ENCODE data around the gene FAM131A. TPM values are rescaled to one million over a fixed set of nuclear protein-coding genes. Genes with fewer than 3 reads are reported as not detected.

The FAM131A gene
- total RNA-seq, 4 donors from 2014 or later: 53.9 to 71.4 (median 65.3) TPM

DNA sequence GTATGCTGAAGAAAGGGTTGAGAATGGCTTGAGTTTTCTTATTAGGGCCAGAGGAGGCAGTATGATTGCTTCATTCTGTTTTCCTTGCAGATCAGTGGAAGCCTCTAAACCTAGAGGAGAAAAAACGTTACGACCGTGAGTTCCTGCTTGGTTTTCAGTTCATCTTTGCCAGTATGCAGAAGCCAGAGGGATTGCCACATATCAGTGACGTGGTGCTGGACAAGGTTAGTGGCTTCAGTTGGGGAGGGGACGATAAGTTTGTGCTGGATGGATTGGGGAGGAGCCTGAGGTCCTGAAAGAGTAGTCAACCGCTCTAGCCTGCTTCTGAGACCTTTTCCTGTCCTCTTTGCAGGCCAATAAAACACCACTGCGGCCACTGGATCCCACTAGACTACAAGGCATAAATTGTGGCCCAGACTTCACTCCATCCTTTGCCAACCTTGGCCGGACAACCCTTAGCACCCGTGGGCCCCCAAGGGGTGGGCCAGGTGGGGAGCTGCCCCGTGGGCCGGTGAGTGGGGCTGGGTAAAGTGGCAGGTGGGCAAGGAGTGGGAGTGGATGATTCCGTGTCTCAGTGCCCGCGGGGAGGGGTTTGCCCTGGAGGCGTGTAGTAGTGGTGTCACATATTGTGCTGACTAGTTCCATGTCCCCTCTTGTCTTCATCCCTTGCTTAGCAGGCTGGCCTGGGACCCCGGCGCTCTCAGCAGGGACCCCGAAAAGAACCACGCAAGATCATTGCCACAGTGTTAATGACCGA, 14.5 kb upstream of the FAM131A start:
- H3K4me3 ChIP-seq: no peak overlapping the region
- H3K27ac ChIP-seq: peak overlapping the region in 3 of 4 donors; percentile 93 to 99 (median 94)
- no peaks in the 10 kb centered on the region for H3K9me3 ChIP-seq
- H3K36me3 ChIP-seq: peaks cover 19 to 86% of the 10 kb centered on the region in 2 donors
- TF ChIP-seq POLR2A (IDR thresholded peaks at IDR 0.05) (no peak), EP300 (IDR thresholded peaks at IDR 0.05) (no peak), POLR2AphosphoS5 (IDR thresholded peaks at IDR 0.05) (no peak)
- TF ChIP-seq, protein P1, sequence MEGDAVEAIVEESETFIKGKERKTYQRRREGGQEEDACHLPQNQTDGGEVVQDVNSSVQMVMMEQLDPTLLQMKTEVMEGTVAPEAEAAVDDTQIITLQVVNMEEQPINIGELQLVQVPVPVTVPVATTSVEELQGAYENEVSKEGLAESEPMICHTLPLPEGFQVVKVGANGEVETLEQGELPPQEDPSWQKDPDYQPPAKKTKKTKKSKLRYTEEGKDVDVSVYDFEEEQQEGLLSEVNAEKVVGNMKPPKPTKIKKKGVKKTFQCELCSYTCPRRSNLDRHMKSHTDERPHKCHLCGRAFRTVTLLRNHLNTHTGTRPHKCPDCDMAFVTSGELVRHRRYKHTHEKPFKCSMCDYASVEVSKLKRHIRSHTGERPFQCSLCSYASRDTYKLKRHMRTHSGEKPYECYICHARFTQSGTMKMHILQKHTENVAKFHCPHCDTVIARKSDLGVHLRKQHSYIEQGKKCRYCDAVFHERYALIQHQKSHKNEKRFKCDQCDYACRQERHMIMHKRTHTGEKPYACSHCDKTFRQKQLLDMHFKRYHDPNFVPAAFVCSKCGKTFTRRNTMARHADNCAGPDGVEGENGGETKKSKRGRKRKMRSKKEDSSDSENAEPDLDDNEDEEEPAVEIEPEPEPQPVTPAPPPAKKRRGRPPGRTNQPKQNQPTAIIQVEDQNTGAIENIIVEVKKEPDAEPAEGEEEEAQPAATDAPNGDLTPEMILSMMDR (IDR thresholded peaks at IDR 0.05): no peak
- H3K4me1 ChIP-seq: peaks cover 3 to 64% (median 33%) of the 10 kb centered on the region in 3 donors
- peak; percentile 40 for ATAC-seq
- H3K27me3 ChIP-seq: no peaks in the 10 kb centered on the region
- WGBS, 2 donors (ENCODE audit: low coverage in 1 of 2): 61 to 80% methylated on average over 4 to 6 of the region's 20 CpGs

DNA sequence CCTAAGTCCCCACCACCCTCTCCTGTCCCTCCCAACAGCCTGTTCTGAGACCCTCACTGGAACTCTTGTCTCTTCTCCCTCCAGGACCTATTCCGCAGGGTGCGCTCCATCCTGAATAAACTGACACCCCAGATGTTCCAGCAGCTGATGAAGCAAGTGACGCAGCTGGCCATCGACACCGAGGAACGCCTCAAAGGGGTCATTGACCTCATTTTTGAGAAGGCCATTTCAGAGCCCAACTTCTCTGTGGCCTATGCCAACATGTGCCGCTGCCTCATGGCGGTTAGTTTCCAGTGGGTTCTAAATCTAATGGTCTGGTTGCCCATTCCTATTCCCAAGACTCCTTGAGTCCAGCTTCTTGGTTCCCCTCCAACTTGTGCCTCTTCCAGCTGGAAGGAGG, 13.7 kb upstream of the FAM131A start:
- WGBS, 2 donors (ENCODE audit: low coverage in 1 of 2): 75 to 88% methylated on average over 4 to 6 of the region's 8 CpGs
- TF ChIP-seq, protein P1 (IDR thresholded peaks at IDR 0.05): no peak
- TF ChIP-seq EP300 (IDR thresholded peaks at IDR 0.05) (no peak), POLR2AphosphoS5 (IDR thresholded peaks at IDR 0.05) (no peak), POLR2A (IDR thresholded peaks at IDR 0.05) (no peak)
- H3K36me3 ChIP-seq: peaks cover 19 to 86% of the 10 kb centered on the region in 2 donors
- H3K4me3 ChIP-seq: no peak overlapping the region
- H3K4me1 ChIP-seq: peaks cover 3 to 56% (median 28%) of the 10 kb centered on the region in 3 donors
- H3K27ac ChIP-seq: peak overlapping the region in 3 of 4 donors; percentile 52 to 99 (median 93)
- ATAC-seq: no peak
- no peaks in the 10 kb centered on the region for H3K27me3 ChIP-seq
- no peaks in the 10 kb centered on the region for H3K9me3 ChIP-seq

DNA sequence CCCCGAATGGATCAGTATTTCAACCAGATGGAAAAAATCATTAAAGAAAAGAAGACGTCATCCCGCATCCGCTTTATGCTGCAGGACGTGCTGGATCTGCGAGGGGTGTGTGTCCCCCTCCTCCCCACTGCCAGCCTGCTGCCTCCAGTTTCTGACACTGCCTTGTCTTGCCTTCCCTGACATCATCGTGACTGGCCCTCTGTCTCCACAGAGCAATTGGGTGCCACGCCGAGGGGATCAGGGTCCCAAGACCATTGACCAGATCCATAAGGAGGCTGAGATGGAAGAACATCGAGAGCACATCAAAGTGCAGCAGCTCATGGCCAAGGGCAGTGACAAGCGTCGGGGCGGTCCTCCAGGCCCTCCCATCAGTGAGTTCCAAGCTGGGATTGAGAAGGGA, 12.1 kb upstream of the FAM131A start:
- ATAC-seq: no peak
- no peaks in the 10 kb centered on the region for H3K9me3 ChIP-seq
- TF ChIP-seq, protein P1 (IDR thresholded peaks at IDR 0.05): no peak
- TF ChIP-seq EP300 (IDR thresholded peaks at IDR 0.05): no peak
- TF ChIP-seq POLR2AphosphoS5 (IDR thresholded peaks at IDR 0.05): no peak
- TF ChIP-seq POLR2A (IDR thresholded peaks at IDR 0.05): no peak
- H3K27ac ChIP-seq: peak overlapping the region in 2 of 4 donors; percentile 26 to 99
- H3K36me3 ChIP-seq: peaks cover 19 to 100% of the 10 kb centered on the region in 2 donors
- WGBS, 2 donors (ENCODE audit: low coverage in 1 of 2): 62 to 85% methylated on average over 6 to 7 of the region's 13 CpGs
- no peaks in the 10 kb centered on the region for H3K27me3 ChIP-seq
- peaks cover 2 to 40% (median 16%) of the 10 kb centered on the region in 3 donors for H3K4me1 ChIP-seq
- H3K4me3 ChIP-seq: no peak overlapping the region

DNA sequence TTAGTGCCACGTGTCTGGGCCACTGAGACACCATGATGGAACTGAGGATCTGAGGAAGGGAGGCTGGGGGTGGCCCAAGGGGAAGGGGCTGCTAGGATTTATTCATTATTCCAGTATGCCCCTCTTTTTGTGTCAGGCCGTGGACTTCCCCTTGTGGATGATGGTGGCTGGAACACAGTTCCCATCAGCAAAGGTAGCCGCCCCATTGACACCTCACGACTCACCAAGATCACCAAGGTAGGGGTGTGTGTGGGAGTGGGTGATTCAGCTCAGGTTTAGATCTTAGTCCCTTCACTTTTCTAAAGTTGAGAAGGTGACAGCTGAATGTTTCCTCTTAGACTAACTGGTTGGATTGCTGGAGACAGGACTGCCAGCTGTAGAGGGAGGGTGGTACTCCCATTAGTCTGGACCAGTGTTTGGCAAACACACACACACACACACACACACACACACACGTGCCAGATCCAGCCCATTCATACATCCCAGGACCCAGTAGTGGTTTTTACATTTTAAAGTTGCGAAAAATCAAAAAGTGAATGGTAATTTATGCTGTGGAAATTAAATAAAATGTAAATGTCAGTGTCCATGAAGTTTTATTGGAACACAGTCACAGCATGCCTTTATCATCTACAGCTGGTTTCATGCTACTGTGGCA, 11.6 kb upstream of the FAM131A start:
- peaks cover 19 to 100% of the 10 kb centered on the region in 2 donors for H3K36me3 ChIP-seq
- peaks cover 0 to 34% (median 10%) of the 10 kb centered on the region in 3 donors for H3K4me1 ChIP-seq
- peak overlapping the region in 2 of 4 donors; percentile 26 to 99 for H3K27ac ChIP-seq
- ATAC-seq: no peak
- TF ChIP-seq POLR2A (IDR thresholded peaks at IDR 0.05): no peak
- TF ChIP-seq EP300 (IDR thresholded peaks at IDR 0.05): no peak
- TF ChIP-seq POLR2AphosphoS5 (IDR thresholded peaks at IDR 0.05): no peak
- TF ChIP-seq, protein P1 (IDR thresholded peaks at IDR 0.05): no peak
- H3K4me3 ChIP-seq: no peak overlapping the region
- H3K9me3 ChIP-seq: no peaks in the 10 kb centered on the region
- no peaks in the 10 kb centered on the region for H3K27me3 ChIP-seq
- 69 to 80% methylated on average over 2 to 3 of the region's 6 CpGs for WGBS, 2 donors (ENCODE audit: low coverage in 1 of 2)
